ENCODE measurements around the gene PRR5L. TPM values are rescaled to one million over a fixed set of nuclear protein-coding genes. Genes with fewer than 3 reads are reported as not detected.

PRR5L gene
- total and polyA plus RNA-seq, 5 donors from 2014 or later, result 0.76 to 15.1 (median 1.1) TPM; not detected in 1

DNA sequence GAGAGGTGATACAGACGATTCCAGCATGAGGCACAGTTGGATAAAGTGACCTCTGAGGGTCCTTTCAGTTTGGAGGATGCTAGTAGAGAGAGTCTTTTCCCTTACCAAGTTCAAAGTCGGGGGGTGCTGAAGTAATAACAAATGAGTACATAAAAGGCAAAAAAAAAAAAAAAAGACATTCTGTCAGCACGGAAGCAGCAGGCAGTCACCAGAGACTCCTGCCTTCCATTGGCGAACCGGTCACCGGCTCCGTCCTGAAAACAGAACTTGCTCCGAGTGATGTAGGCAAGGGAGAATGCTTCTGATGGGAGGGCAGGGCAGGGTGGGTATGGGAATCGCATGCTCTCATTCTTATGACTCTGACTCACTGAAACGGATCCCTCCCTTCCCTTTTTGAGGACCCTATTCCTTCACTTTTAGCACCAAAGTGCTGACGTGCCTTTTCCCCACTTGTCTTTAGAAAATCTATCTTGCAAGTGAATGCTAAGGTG lies 65.9 kb downstream of the PRR5L start:
- no peak overlapping the region for H3K27ac ChIP-seq (ENCODE audit: insufficient read depth, low read length, poor library complexity, severe bottlenecking)
- Mint-ChIP-seq H3K27ac (no peak overlapping the region), H3K27me3 (peaks cover 31% of the 10 kb centered on the region), H3K9me3 (no peaks in the 10 kb centered on the region), H3K36me3 (no peaks in the 10 kb centered on the region), H3K4me3 (no peak overlapping the region), H3K4me1 (peaks cover 0 to 19% (median 10%) of the 10 kb centered on the region in 4 donors)
- peaks cover 15% of the 10 kb centered on the region for H3K4me1 ChIP-seq (ENCODE audit: control insufficient read depth, insufficient read depth, low read length, poor library complexity, severe bottlenecking)
- H3K4me3 ChIP-seq (ENCODE audit: low read depth, low read length), result no peak overlapping the region
- no peaks in the 10 kb centered on the region for H3K36me3 ChIP-seq (ENCODE audit: control insufficient read depth, insufficient read depth, low read length)
- ATAC-seq (ENCODE audit: low read depth in 2 of 2) (no peak), DNase-seq (no peak)
- H3K9me3 ChIP-seq (ENCODE audit: control insufficient read depth in 2 of 2, low read length in 2 of 2), result no peaks in the 10 kb centered on the region
- peaks cover 6% of the 10 kb centered on the region for H3K27me3 ChIP-seq (ENCODE audit: control insufficient read depth, insufficient read depth, low read length)

DNA sequence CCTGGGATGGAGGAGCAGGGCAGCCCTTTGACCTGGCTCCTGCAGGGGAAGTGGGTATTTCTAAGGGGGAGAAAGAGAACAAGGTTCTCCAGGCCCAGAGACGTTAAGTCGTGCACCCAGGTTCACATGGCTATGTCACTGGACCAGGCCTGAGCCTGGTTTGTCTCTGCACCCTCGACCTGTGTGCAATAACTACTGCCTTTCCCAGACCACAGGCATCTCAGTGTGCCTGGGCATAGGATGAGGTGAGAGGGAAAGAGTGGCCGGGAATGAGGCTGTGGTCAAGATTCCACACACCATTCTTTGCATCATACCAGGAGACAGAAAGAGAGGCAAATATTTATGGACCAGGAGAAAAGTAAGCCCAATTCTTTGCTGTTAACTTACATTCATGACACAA lies 66.8 kb downstream of the PRR5L start:
- H3K4me1 Mint-ChIP-seq, result peaks cover 0 to 17% (median 7%) of the 10 kb centered on the region in 4 donors
- no peak for ATAC-seq (ENCODE audit: low read depth in 2 of 2)

GRCh38 chr11:36363361-36364268 lies 67.5 kb downstream of the PRR5L start:
- H3K4me3 Mint-ChIP-seq, result no peak overlapping the region

More for the DNA sequence above, 66.8 kb downstream of the PRR5L start:
- Histone ChIP-seq H3K4me1 (ENCODE audit: control insufficient read depth, insufficient read depth, low read length, poor library complexity, severe bottlenecking) (peaks cover 12% of the 10 kb centered on the region), H3K27ac (ENCODE audit: insufficient read depth, low read length, poor library complexity, severe bottlenecking) (no peak overlapping the region), H3K36me3 (ENCODE audit: control insufficient read depth, insufficient read depth, low read length) (no peaks in the 10 kb centered on the region), H3K9me3 (ENCODE audit: control insufficient read depth in 2 of 2, low read length in 2 of 2) (no peaks in the 10 kb centered on the region), H3K27me3 (ENCODE audit: control insufficient read depth, insufficient read depth, low read length) (peaks cover 6% of the 10 kb centered on the region), H3K4me3 (ENCODE audit: low read depth, low read length) (no peak overlapping the region)
- Mint-ChIP-seq H3K9me3 (no peaks in the 10 kb centered on the region), H3K27ac (no peak overlapping the region), H3K27me3 (peaks cover 32% of the 10 kb centered on the region), H3K36me3 (no peaks in the 10 kb centered on the region), H3K4me3 (no peak overlapping the region)
- DNase-seq, result no peak

DNA sequence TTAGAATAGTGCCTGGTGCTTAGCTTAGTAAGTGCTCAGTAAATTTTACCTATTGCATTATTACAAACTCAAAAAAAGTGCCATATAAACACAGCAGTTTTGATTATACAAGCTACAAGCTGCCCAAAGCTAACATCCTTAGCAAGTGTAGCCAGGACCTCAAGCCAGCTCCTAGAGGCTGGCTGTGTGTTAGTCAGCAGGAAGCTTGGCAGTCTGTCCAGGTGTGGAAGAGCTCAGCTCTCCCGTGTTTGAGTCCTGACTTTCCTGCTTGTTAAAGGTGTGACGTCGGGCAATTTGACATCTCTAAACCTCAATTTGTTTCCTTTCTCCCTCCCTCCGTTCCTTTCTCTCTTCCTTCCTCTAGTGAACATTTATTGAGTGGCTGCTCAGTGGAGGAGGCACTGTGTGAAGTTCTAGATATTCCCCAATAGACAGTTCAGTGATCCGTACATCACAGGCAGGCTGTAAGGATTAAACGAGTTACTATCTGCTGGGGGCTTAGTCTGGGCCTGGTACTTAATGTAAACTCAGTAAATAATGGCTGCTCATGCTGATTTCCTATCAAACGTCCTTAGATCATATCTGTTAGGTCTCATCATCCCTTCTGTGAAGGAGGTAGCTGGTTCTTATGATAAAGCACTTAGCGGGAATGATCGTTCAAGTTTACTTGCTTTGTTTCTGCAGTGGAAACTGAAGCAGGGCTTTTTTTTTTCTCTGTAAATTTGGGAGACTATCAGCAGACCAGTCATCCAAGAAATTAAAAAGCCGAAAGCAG lies 68.7 kb downstream of the PRR5L start:
- H3K36me3 ChIP-seq (ENCODE audit: control insufficient read depth, insufficient read depth, low read length), result no peaks in the 10 kb centered on the region
- no peaks in the 10 kb centered on the region for H3K36me3 Mint-ChIP-seq
- H3K27ac ChIP-seq (ENCODE audit: insufficient read depth, low read length, poor library complexity, severe bottlenecking), result no peak overlapping the region
- no peak overlapping the region for H3K4me3 ChIP-seq (ENCODE audit: low read depth, low read length)
- no peak overlapping the region for H3K4me3 Mint-ChIP-seq
- peaks cover 0 to 1% (median 0%) of the 10 kb centered on the region in 7 donors for H3K9me3 Mint-ChIP-seq
- H3K4me1 ChIP-seq (ENCODE audit: control insufficient read depth, insufficient read depth, low read length, poor library complexity, severe bottlenecking), result peaks cover 12% of the 10 kb centered on the region
- H3K9me3 ChIP-seq (ENCODE audit: control insufficient read depth in 2 of 2, low read length in 2 of 2), result no peaks in the 10 kb centered on the region
- H3K27me3 ChIP-seq (ENCODE audit: control insufficient read depth, insufficient read depth, low read length), result peaks cover 6% of the 10 kb centered on the region
- peaks cover 0 to 17% (median 7%) of the 10 kb centered on the region in 4 donors for H3K4me1 Mint-ChIP-seq
- ATAC-seq (ENCODE audit: low read depth in 2 of 2) (no peak), DNase-seq (no peak)
- H3K27me3 Mint-ChIP-seq, result peaks cover 33% of the 10 kb centered on the region
- no peak overlapping the region for H3K27ac Mint-ChIP-seq

More at GRCh38 chr11:36363361-36364268, 67.5 kb downstream of the PRR5L start:
- DNase-seq (no peak), ATAC-seq (ENCODE audit: low read depth in 2 of 2) (no peak)
- Histone ChIP-seq H3K27me3 (ENCODE audit: control insufficient read depth, insufficient read depth, low read length) (peaks cover 6% of the 10 kb centered on the region), H3K4me1 (ENCODE audit: control insufficient read depth, insufficient read depth, low read length, poor library complexity, severe bottlenecking) (peaks cover 12% of the 10 kb centered on the region), H3K36me3 (ENCODE audit: control insufficient read depth, insufficient read depth, low read length) (no peaks in the 10 kb centered on the region), H3K9me3 (ENCODE audit: control insufficient read depth in 2 of 2, low read length in 2 of 2) (no peaks in the 10 kb centered on the region), H3K27ac (ENCODE audit: insufficient read depth, low read length, poor library complexity, severe bottlenecking) (no peak overlapping the region), H3K4me3 (ENCODE audit: low read depth, low read length) (no peak overlapping the region)
- Mint-ChIP-seq H3K9me3 (peaks cover 0 to 1% (median 0%) of the 10 kb centered on the region in 7 donors), H3K27ac (no peak overlapping the region), H3K36me3 (no peaks in the 10 kb centered on the region), H3K4me1 (peaks cover 0 to 17% (median 7%) of the 10 kb centered on the region in 4 donors), H3K27me3 (peaks cover 27% of the 10 kb centered on the region)

DNA sequence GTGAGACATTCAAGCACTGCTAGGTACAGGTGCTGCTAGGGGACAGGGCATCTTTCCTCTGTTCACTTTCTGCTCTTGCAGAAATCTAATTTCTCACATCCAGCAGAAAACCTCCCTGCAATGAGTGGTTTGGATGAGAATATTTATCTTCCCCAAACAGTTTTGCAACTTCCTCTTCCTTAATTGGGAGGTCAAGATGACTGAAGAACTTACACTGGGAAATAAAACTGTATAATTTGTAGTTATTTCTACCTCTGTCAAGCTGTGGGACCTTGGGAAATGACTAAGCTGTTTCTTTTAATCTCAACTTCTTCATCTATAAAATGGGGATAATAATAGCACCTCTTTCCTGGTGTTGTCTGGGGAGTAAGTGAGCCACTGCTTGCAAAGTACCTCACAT lies 69.8 kb downstream of the PRR5L start:
- Mint-ChIP-seq H3K36me3 (no peaks in the 10 kb centered on the region), H3K27me3 (peaks cover 34% of the 10 kb centered on the region), H3K4me1 (peaks cover 0 to 7% (median under 1%) of the 10 kb centered on the region in 4 donors), H3K27ac (no peak overlapping the region), H3K9me3 (peaks cover 0 to 3% (median 0%) of the 10 kb centered on the region in 7 donors), H3K4me3 (no peak overlapping the region)
- Histone ChIP-seq H3K4me1 (ENCODE audit: control insufficient read depth, insufficient read depth, low read length, poor library complexity, severe bottlenecking) (peaks cover 2% of the 10 kb centered on the region), H3K36me3 (ENCODE audit: control insufficient read depth, insufficient read depth, low read length) (no peaks in the 10 kb centered on the region), H3K27ac (ENCODE audit: insufficient read depth, low read length, poor library complexity, severe bottlenecking) (no peak overlapping the region), H3K27me3 (ENCODE audit: control insufficient read depth, insufficient read depth, low read length) (peaks cover 6% of the 10 kb centered on the region), H3K9me3 (ENCODE audit: control insufficient read depth in 2 of 2, low read length in 2 of 2) (no peaks in the 10 kb centered on the region), H3K4me3 (ENCODE audit: low read depth, low read length) (no peak overlapping the region)
- ATAC-seq (ENCODE audit: low read depth in 2 of 2) (no peak), DNase-seq (no peak)

- Histone ChIP-seq H3K4me3 (ENCODE audit: low read depth, low read length) (no peak overlapping the region), H3K9me3 (ENCODE audit: control insufficient read depth in 2 of 2, low read length in 2 of 2) (no peaks in the 10 kb centered on the region), H3K27ac (ENCODE audit: insufficient read depth, low read length, poor library complexity, severe bottlenecking) (no peak overlapping the region), H3K36me3 (ENCODE audit: control insufficient read depth, insufficient read depth, low read length) (no peaks in the 10 kb centered on the region), H3K4me1 (ENCODE audit: control insufficient read depth, insufficient read depth, low read length, poor library complexity, severe bottlenecking) (no peaks in the 10 kb centered on the region), H3K27me3 (ENCODE audit: control insufficient read depth, insufficient read depth, low read length) (peaks cover 8% of the 10 kb centered on the region)
- Mint-ChIP-seq H3K4me3 (no peak overlapping the region), H3K27ac (no peak overlapping the region), H3K27me3 (peaks cover 49% of the 10 kb centered on the region), H3K9me3 (peaks cover 0 to 3% (median 0%) of the 10 kb centered on the region in 7 donors), H3K36me3 (no peaks in the 10 kb centered on the region), H3K4me1 (no peaks in the 10 kb centered on the region)
- DNase-seq (no peak), ATAC-seq (ENCODE audit: low read depth in 2 of 2) (no peak)
These were observed 72.0 kb downstream of the PRR5L start for GRCh38 chr11:36367806-36368680.

DNA sequence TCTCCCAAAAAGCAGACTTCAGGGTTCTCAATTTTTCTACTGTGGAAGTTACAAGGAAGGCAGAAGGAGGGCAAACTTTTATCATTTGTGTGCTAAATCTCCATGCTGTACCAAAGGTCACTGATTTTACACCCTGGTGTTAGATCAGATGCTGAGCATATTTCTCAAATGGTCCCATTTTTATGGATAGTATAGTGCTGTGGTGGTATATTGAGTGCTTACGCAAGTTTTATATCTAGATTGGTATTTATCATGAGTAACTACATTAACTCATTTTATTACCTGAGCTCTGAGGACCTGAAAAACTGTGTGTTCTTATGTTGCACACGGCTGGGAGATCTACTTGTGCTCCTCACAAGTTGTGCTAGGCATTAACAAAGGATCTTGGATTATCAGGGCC lies 75.1 kb downstream of the PRR5L start:
- no peak overlapping the region for H3K27ac ChIP-seq (ENCODE audit: insufficient read depth, low read length, poor library complexity, severe bottlenecking)
- peaks cover 16% of the 10 kb centered on the region for H3K27me3 ChIP-seq (ENCODE audit: control insufficient read depth, insufficient read depth, low read length)
- H3K27me3 Mint-ChIP-seq, result peaks cover 62% of the 10 kb centered on the region
- H3K4me1 Mint-ChIP-seq, result peaks cover 0 to 9% (median 5%) of the 10 kb centered on the region in 4 donors
- no peak overlapping the region for H3K4me3 ChIP-seq (ENCODE audit: low read depth, low read length)
- peaks cover 0 to 3% (median 0%) of the 10 kb centered on the region in 7 donors for H3K9me3 Mint-ChIP-seq
- H3K36me3 Mint-ChIP-seq, result no peaks in the 10 kb centered on the region
- ATAC-seq (ENCODE audit: low read depth in 2 of 2) (no peak), DNase-seq (no peak)
- no peak overlapping the region for H3K27ac Mint-ChIP-seq
- no peaks in the 10 kb centered on the region for H3K9me3 ChIP-seq (ENCODE audit: control insufficient read depth in 2 of 2, low read length in 2 of 2)
- no peaks in the 10 kb centered on the region for H3K36me3 ChIP-seq (ENCODE audit: control insufficient read depth, insufficient read depth, low read length)
- H3K4me1 ChIP-seq (ENCODE audit: control insufficient read depth, insufficient read depth, low read length, poor library complexity, severe bottlenecking), result peaks cover 4% of the 10 kb centered on the region
- H3K4me3 Mint-ChIP-seq, result no peak overlapping the region
